PC-3 (cell line): ENCODE results near the gene VWA2. TPM values are rescaled to one million over a fixed set of nuclear protein-coding genes. Genes with fewer than 3 reads are reported as not detected.

Experiments
- ATAC-seq: fragments of 200-7000 bp; cut with Tn5 transposase; 2 replicates; pipeline ENCODE4 v1.9.1; 2020; ENCODE audit warnings: mild to moderate bottlenecking, moderate library complexity
- BruUV-seq: library from RNA; stranded (reverse); fragments of 400-500 nt; replicated peaks from 2 replicates; lab custom pipeline; 2021; lab: Mats Ljungman, UMichigan
- CTCF ChIA-PET: fragments of 300-600 bp; sonication (Branson Sonifier 250); formaldehyde crosslinking; loops from one replicate; lab custom pipeline; 2022; ENCODE audit warnings: antibody characterized with exemption; lab: Charles Lee
- POLR2A ChIA-PET: fragments of 300-600 bp; sonication (Branson Sonifier 250); formaldehyde crosslinking; loops from one replicate; lab custom pipeline; 2022; ENCODE audit warnings: antibody characterized with exemption; ENCODE audit not compliant: unreplicated experiment; lab: Charles Lee
- DNase-seq: peaks from one replicate; pipeline ENCODE4 v3.0.0-alpha.2; 2015
- H2AFZ ChIP-seq: fragments of 300-600 bp; sonication (generic); 2 replicates; pipeline ENCODE4 v1.6.0; 2016; ENCODE audit warnings: antibody characterized with exemption, low read length
- H3F3A ChIP-seq: fragments of 300-600 bp; sonication (generic); one replicate; pipeline ENCODE4 v1.6.0; 2017; ENCODE audit warnings: antibody characterized with exemption, low read length, control low read depth, mild to moderate bottlenecking; ENCODE audit not compliant: unreplicated experiment
- H3K27ac ChIP-seq: fragments of 300-600 bp; sonication (generic); 2 replicates; pipeline ENCODE4 v1.5.1; 2016; ENCODE audit warnings: mild to moderate bottlenecking, low read length
- H3K27me3 ChIP-seq: fragments of 300-600 bp; sonication (generic); 2 replicates; pipeline ENCODE4 v1.6.1; 2016; ENCODE audit warnings: low read length, mixed read lengths
- H3K36me3 ChIP-seq: fragments of 300-600 bp; sonication (generic); 2 replicates; pipeline ENCODE4 v1.6.1; 2016; ENCODE audit warnings: low read depth, mixed run types, low read length, mixed read lengths
- H3K4me1 ChIP-seq: fragments of 300-600 bp; sonication (generic); 2 replicates; pipeline ENCODE4 v1.5.1; 2016; ENCODE audit warnings: low read length; ENCODE audit not compliant: insufficient read depth
- H3K4me2 ChIP-seq: fragments of 300-600 bp; sonication (generic); 2 replicates; pipeline ENCODE4 v1.6.0; 2016; ENCODE audit warnings: low read length
- H3K4me3 ChIP-seq: fragments of 300-600 bp; sonication (generic); 2 replicates; pipeline ENCODE4 v1.5.1; 2016; ENCODE audit warnings: mild to moderate bottlenecking, low read length, mixed read lengths
- H3K79me2 ChIP-seq: fragments of 300-600 bp; sonication (generic); 2 replicates; pipeline ENCODE4 v1.6.1; 2017; ENCODE audit warnings: low read length, mixed read lengths
- H3K9ac ChIP-seq: fragments of 300-600 bp; sonication (generic); 2 replicates; pipeline ENCODE4 v1.6.0; 2016; ENCODE audit warnings: mild to moderate bottlenecking, low read length
- H3K9me2 ChIP-seq: fragments of 300-600 bp; sonication (generic); replicated peaks from 2 replicates; pipeline ENCODE4 v1.6.1; 2016; ENCODE audit warnings: mixed run types, low read length, mixed read lengths
- H3K9me3 ChIP-seq: fragments of 300-600 bp; sonication (generic); 2 replicates; pipeline ENCODE4 v1.6.1; 2016; ENCODE audit warnings: low read length, mixed read lengths
- H4K20me1 ChIP-seq: fragments of 300-600 bp; sonication (generic); 2 replicates; pipeline ENCODE4 v1.6.1; 2016; ENCODE audit warnings: low read length, mixed read lengths
- EZH2 ChIP-seq: fragments of 300-600 bp; sonication (generic); IDR thresholded peaks from one replicate; pipeline ENCODE4 v1.6.1; 2017; ENCODE audit warnings: antibody characterized with exemption, mild to moderate bottlenecking, low read length; ENCODE audit not compliant: unreplicated experiment
- EZH2phosphoT487 ChIP-seq: fragments of 300-600 bp; sonication (generic); IDR thresholded peaks from 2 replicates; pipeline ENCODE4 v1.6.1; 2018; ENCODE audit warnings: mild to moderate bottlenecking, antibody characterized with exemption, low read length, borderline replicate concordance
- intact Hi-C: fragments of 100-400 bp; cut with micrococcal nuclease; formaldehyde crosslinking; loops from 2 replicates; pipeline ENCODE4 v1.9.0; 2023
- total RNA-seq: library from RNA; depleted of rRNA; stranded (reverse); fragments of >200 nt; gene quantifications from 2 replicates; pipeline ENCODE4 v1.2.3, GENCODE V29; 2014
- TF ChIP-seq, protein P1 (sequence below): fragments of 300-600 bp; sonication (generic); conservative IDR thresholded peaks from 2 replicates; pipeline ENCODE4 v1.5.1; 2017; ENCODE audit warnings: antibody characterized with exemption, low read depth, mild to moderate bottlenecking, low read length

The VWA2 gene
- total RNA-seq, 1 experiment from 2014 or later: not detected

DNA sequence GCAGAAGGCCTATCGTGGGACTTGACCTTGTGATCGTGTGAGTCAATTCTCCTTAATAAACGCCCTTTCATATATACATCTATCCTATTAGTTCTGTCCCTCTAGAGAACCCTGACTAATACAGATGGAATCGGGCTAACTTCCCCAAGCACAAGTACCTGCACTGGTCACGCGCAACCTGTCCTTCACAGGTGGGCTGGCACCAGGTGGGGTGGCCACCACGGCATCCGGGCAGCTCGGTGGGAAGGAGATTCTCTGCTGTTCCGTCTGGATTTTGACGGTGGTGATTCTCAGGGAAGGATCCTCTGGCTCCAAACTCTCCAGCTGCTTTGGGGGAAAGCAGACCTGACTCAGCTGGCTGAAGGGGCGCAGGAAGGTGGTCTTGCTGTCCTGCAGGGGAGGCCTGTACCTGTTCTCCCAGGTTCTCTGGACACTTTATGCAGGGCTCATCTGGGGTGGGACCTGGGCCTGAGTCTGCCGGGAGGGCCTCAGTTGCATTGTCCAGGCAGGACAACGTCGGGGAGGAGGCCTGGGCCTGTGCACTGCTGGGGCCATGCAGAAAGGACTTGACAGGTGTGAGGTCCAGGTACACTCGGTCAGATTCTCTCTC lies 61.1 kb downstream of the VWA2 start:
- ATAC-seq (no peak), DNase-seq (no peak)
- peaks cover 5% of the 10 kb centered on the region; the same call in 1 of the 2 replicates for H3K4me1 ChIP-seq
- H3K27me3 ChIP-seq: no peaks in the 10 kb centered on the region
- ChIA-PET POLR2A (no interaction called here), CTCF (no interaction called here)
- H3K9me3 ChIP-seq: peaks cover 8% of the 10 kb centered on the region; the same call in 1 of the 2 replicates
- no peak overlapping the region for H3K4me2 ChIP-seq
- BruUV-seq: no TSS peak
- no peak overlapping the region for H3K4me3 ChIP-seq
- no peaks in the 10 kb centered on the region for H3K9me2 ChIP-seq
- H3K9ac ChIP-seq: no peak overlapping the region
- H3F3A ChIP-seq: no peaks in the 10 kb centered on the region
- H3K79me2 ChIP-seq: no peaks in the 10 kb centered on the region
- intact Hi-C loops: loop anchor here (10.0 kb wide), 1 partner anchor 485 kb away; no protein-coding TSS in a partner anchor
- no peak for TF ChIP-seq EZH2
- no peaks in the 10 kb centered on the region for H3K36me3 ChIP-seq
- no peak overlapping the region for H2AFZ ChIP-seq
- H3K27ac ChIP-seq: no peak overlapping the region
- H4K20me1 ChIP-seq: no peaks in the 10 kb centered on the region

DNA sequence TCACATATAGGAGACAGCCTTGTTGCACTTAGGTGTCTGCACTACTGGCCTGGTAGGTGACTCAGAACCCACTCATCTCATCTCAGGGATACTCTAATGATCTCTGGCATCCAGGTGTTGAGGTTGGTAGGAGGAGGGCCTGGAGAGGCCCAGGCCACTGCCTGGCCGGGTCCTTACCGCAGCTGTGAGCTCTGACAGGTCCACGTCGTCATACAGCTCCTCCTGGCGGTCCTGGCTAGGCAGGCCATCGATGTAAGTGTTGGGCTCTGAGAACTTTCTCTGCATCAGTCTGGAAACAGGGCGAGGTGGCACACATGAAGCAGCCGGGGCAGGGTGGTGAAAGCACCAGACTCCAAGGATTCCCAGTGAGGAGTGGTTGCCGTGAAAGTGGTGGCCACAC lies 62.1 kb downstream of the VWA2 start:
- Histone ChIP-seq H3K9me3 (no peaks in the 10 kb centered on the region), H3K4me2 (no peak overlapping the region), H3F3A (no peaks in the 10 kb centered on the region), H3K79me2 (no peaks in the 10 kb centered on the region), H3K9ac (no peak overlapping the region), H3K27me3 (no peaks in the 10 kb centered on the region), H2AFZ (no peak overlapping the region), H3K4me1 (peaks cover 5% of the 10 kb centered on the region; the same call in 1 of the 2 replicates), H3K36me3 (no peaks in the 10 kb centered on the region), H4K20me1 (no peaks in the 10 kb centered on the region), H3K9me2 (no peaks in the 10 kb centered on the region), H3K27ac (no peak overlapping the region), H3K4me3 (no peak overlapping the region)
- peak; percentile 51 for ATAC-seq
- BruUV-seq: no TSS peak
- TF ChIP-seq, protein P1, sequence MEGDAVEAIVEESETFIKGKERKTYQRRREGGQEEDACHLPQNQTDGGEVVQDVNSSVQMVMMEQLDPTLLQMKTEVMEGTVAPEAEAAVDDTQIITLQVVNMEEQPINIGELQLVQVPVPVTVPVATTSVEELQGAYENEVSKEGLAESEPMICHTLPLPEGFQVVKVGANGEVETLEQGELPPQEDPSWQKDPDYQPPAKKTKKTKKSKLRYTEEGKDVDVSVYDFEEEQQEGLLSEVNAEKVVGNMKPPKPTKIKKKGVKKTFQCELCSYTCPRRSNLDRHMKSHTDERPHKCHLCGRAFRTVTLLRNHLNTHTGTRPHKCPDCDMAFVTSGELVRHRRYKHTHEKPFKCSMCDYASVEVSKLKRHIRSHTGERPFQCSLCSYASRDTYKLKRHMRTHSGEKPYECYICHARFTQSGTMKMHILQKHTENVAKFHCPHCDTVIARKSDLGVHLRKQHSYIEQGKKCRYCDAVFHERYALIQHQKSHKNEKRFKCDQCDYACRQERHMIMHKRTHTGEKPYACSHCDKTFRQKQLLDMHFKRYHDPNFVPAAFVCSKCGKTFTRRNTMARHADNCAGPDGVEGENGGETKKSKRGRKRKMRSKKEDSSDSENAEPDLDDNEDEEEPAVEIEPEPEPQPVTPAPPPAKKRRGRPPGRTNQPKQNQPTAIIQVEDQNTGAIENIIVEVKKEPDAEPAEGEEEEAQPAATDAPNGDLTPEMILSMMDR: peak; percentile 63
- no peak for TF ChIP-seq EZH2phosphoT487
- CTCF ChIA-PET: interaction anchor here (0.6 kb wide), 1 partner anchor 98 kb away, joined by 3 read pairs; no protein-coding TSS in a partner anchor
- peak; percentile 76 for DNase-seq
- intact Hi-C loops: loop anchor here (10.0 kb wide), 1 partner anchor 484 kb away; no protein-coding TSS in a partner anchor
- POLR2A ChIA-PET: no interaction called here

DNA sequence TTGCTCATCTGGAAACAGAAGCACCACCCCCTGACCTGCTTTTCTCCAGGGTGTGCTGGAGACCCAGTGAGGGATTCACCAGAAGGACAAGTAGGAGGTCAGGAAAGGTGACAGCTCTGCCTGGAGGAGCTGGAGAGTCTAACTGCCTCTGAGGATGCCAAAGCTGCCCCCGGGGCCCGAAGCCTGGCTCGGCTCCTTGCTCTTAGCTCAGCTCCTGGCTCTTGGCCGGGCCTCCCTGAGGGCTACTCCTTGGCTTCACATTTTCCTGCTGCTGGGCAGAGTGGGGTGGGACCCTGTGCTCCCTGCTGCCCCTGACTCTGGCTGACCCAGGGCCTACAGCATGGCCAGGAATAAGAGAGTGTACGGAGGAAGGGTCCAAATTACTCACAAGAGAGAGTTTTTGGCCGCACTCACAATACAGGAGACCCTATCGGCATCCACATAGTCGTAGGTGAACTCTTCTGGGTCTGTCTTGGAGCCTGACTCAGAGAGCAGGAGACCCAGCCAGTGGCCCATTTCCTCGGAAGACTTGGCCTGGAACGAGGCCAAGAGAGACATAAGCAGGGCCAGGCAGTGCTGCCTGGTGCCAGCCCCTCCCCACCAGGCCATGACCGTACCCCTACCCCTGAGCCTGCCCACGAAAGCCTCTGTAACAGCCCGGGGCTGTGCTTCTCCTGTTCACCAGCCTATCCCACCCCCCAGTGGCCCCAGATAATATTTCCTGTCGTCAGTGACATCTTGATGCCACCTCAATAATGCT lies 63.1 kb downstream of the VWA2 start:
- Histone ChIP-seq H3K9me2 (no peaks in the 10 kb centered on the region), H4K20me1 (no peaks in the 10 kb centered on the region), H3K79me2 (no peaks in the 10 kb centered on the region), H3K27me3 (no peaks in the 10 kb centered on the region), H3K4me1 (peaks cover 10% of the 10 kb centered on the region), H2AFZ (no peak overlapping the region), H3K9me3 (no peaks in the 10 kb centered on the region), H3K36me3 (no peaks in the 10 kb centered on the region), H3K4me3 (no peak overlapping the region), H3K27ac (no peak overlapping the region), H3K4me2 (no peak overlapping the region), H3K9ac (no peak overlapping the region), H3F3A (no peaks in the 10 kb centered on the region)
- TF ChIP-seq EZH2 (no peak), EZH2phosphoT487 (no peak)
- TF ChIP-seq, protein P1: no peak
- ChIA-PET POLR2A (no interaction called here), CTCF (no interaction called here)
- intact Hi-C loops: loop anchor here (10.0 kb wide), 1 partner anchor 483 kb away; no protein-coding TSS in a partner anchor
- BruUV-seq: no TSS peak
- ATAC-seq (no peak), DNase-seq (peak; percentile 10)
